ENCODE results near the gene SOX30. TPM values are rescaled to one million over a fixed set of nuclear protein-coding genes. Genes with fewer than 3 reads are reported as not detected.

Gene SOX30
- total RNA-seq, 1 donor from 2014 or later, result not detected

DNA sequence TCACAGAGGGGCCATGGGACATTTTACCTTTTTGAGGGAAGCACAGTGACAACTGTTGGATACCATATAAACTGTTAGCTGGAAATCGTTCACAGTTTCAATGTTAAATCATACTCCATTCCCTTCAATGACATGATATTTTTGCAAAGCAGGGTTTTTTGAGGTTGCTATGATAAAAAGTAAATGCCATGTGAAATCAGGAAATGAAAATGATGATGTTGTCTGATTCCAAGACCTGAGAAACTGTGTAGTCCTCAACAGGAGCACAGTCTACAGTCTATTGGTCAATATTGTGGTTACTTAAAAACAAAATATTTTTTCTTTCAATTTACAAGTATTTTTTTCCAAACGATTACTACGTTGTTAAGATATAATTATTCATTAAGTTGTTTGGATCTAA is 52.7 kb downstream of the SOX30 start:
- Mint-ChIP-seq H3K9me3 (peaks cover 3% of the 10 kb centered on the region), H3K27me3 (ENCODE audit: low read depth) (no peaks in the 10 kb centered on the region), H3K36me3 (ENCODE audit: low read depth) (no peaks in the 10 kb centered on the region), H3K4me1 (peaks cover 13% of the 10 kb centered on the region), H3K27ac (ENCODE audit: unreplicated experiment) (no peak overlapping the region), H3K4me3 (no peak overlapping the region)
- TF ChIP-seq, protein P1, sequence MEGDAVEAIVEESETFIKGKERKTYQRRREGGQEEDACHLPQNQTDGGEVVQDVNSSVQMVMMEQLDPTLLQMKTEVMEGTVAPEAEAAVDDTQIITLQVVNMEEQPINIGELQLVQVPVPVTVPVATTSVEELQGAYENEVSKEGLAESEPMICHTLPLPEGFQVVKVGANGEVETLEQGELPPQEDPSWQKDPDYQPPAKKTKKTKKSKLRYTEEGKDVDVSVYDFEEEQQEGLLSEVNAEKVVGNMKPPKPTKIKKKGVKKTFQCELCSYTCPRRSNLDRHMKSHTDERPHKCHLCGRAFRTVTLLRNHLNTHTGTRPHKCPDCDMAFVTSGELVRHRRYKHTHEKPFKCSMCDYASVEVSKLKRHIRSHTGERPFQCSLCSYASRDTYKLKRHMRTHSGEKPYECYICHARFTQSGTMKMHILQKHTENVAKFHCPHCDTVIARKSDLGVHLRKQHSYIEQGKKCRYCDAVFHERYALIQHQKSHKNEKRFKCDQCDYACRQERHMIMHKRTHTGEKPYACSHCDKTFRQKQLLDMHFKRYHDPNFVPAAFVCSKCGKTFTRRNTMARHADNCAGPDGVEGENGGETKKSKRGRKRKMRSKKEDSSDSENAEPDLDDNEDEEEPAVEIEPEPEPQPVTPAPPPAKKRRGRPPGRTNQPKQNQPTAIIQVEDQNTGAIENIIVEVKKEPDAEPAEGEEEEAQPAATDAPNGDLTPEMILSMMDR (conservative IDR thresholded peaks at IDR 0.05), result no peak
- no peak for DNase-seq (ENCODE audit: low read depth, low spot score)

DNA sequence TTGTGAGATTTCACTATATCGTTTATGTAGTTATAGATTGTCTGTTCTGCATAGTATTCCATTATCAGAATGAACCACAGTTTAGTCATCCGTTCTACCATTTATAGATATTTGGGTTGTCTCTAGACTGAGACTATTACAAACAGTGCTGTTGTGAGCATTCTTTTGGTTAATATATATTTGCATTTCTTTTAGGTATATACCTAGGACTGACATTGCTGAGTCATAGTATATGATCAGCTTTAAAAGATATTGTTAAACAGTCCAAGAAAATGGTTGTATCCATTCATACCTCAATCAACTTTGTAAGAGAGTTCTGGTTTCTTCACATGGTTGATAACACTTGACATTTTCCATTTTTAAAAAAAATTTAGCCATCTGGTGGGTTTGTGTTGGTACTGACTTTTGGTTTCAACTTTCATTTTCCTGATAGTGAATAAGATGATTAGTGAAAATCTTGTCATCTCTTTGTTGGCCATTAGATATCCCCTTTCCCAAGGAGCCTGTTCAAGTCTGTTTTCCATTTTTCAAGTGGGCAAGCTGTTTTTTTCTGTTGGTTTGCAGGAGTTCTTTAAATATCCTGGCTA is 53.8 kb downstream of the SOX30 start:
- Mint-ChIP-seq H3K4me1 (peaks cover 22% of the 10 kb centered on the region), H3K27ac (ENCODE audit: unreplicated experiment) (no peak overlapping the region), H3K4me3 (no peak overlapping the region), H3K36me3 (ENCODE audit: low read depth) (no peaks in the 10 kb centered on the region), H3K9me3 (peaks cover 3% of the 10 kb centered on the region), H3K27me3 (ENCODE audit: low read depth) (no peaks in the 10 kb centered on the region)
- no peak for DNase-seq (ENCODE audit: low read depth, low spot score)
- TF ChIP-seq, protein P1 (conservative IDR thresholded peaks at IDR 0.05), result no peak

DNA sequence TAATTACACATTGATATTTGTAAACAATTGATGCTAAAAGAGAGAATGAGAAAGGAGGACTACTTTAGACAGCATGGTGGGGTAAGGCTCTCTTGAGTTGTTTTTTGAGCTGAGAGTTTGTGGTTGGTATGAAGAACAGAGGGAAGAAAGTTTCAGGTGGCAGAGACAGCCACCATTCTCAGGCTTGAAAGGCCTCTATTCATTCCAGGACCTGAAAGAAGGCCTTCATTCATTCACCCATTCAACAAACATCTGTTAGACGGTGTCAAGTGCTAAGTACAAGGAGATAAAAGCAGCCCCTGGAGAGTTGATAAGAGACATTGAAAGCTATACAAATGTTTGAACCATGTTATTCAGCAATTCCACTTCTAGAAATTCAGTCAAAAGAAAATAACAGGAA is 55.0 kb downstream of the SOX30 start:
- TF ChIP-seq, protein P1 (conservative IDR thresholded peaks at IDR 0.05), result no peak
- peaks cover 30% of the 10 kb centered on the region for H3K4me1 Mint-ChIP-seq
- no peak overlapping the region for H3K4me3 Mint-ChIP-seq
- H3K27ac Mint-ChIP-seq (ENCODE audit: unreplicated experiment), result peak overlapping the region; percentile 39
- H3K27me3 Mint-ChIP-seq (ENCODE audit: low read depth), result no peaks in the 10 kb centered on the region
- peaks cover 3% of the 10 kb centered on the region for H3K9me3 Mint-ChIP-seq
- DNase-seq (ENCODE audit: low read depth, low spot score), result no peak
- H3K36me3 Mint-ChIP-seq (ENCODE audit: low read depth), result no peaks in the 10 kb centered on the region

DNA sequence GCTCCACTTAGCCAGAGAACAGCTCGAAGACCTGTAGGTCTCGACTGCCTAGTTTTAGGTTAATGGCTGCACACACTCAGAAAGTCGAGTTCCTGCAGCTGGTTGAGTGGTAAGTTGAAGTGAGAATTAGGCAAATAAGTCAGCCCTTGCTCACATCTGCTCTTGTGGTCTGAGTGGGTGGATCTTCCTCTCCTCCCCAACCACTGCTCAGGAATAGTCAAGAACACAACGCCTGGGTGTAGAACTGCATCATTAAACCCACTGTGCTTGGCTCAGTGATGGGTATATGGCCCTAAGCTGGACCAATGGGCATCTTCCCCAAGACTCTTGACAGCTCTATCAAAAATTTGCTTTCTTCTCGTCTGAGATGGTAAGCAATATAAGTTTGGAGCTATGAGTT is 55.8 kb downstream of the SOX30 start:
- no peak overlapping the region for H3K4me3 Mint-ChIP-seq
- no peaks in the 10 kb centered on the region for H3K36me3 Mint-ChIP-seq (ENCODE audit: low read depth)

DNA sequence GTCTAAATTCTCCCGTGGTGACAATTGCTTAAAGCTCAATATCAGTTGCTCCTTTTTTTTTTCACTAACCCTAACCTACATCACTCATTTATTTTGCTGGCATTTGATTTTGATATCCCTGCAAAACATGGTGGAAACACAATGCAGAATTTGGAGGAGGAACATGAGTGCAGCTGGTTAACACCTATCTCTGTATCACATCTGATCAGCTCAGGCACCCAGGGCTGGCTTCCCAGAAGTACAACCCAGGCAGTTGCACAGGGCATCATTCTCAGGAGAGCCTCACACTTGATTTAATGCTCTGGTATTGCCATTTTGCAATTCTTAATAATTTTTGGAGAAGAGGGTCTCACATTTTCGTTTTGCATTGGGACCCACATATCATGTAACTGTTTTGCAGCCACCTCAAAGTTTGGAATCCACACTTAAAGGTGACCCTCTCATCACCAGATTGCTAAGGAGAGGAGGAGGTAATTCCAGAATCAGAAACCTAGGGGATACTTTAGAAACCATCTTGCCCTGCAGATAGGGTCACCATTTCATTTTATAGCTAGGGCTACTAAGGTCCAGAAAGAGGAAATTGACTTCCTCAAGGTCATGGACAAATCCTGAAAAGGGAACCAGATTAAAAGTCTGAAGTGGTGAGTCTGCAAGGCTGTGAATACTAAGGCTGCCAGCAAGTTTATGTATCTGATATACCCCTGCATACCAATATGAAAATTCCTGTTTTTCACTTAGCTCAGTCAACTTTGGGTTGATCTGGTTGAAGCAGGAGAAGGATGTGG is 57.4 kb downstream of the SOX30 start:
- Mint-ChIP-seq H3K27ac (ENCODE audit: unreplicated experiment) (no peak overlapping the region), H3K27me3 (ENCODE audit: low read depth) (no peaks in the 10 kb centered on the region), H3K4me1 (peaks cover 30% of the 10 kb centered on the region), H3K4me3 (no peak overlapping the region), H3K9me3 (peaks cover 3% of the 10 kb centered on the region), H3K36me3 (ENCODE audit: low read depth) (no peaks in the 10 kb centered on the region)
- DNase-seq (ENCODE audit: low read depth, low spot score), result no peak
- TF ChIP-seq, protein P1 (conservative IDR thresholded peaks at IDR 0.05), result no peak

More for the DNA sequence above, 55.8 kb downstream of the SOX30 start:
- H3K27ac Mint-ChIP-seq (ENCODE audit: unreplicated experiment), result no peak overlapping the region
- H3K9me3 Mint-ChIP-seq, result peaks cover 3% of the 10 kb centered on the region
- peaks cover 30% of the 10 kb centered on the region for H3K4me1 Mint-ChIP-seq
- TF ChIP-seq, protein P1 (conservative IDR thresholded peaks at IDR 0.05), result no peak
- no peak for DNase-seq (ENCODE audit: low read depth, low spot score)
- H3K27me3 Mint-ChIP-seq (ENCODE audit: low read depth), result no peaks in the 10 kb centered on the region
